KMS-11 (cell line): ENCODE measurements around the gene FYN.

Experiments
- H2AFZ ChIP-seq: fragments of 200-600 bp; sonication (generic); 2 replicates; pipeline ENCODE4 v1.6.1; 2016; ENCODE audit warnings: antibody characterized with exemption, mixed run types, low read depth
- H3K27ac ChIP-seq: fragments of 200-600 bp; sonication (generic); 2 replicates; pipeline ENCODE4 v1.6.1; 2016; ENCODE audit warnings: mild to moderate bottlenecking, mixed run types
- H3K27me3 ChIP-seq: fragments of 200-600 bp; sonication (generic); 2 replicates; pipeline ENCODE4 v1.6.1; 2017; ENCODE audit warnings: mild to moderate bottlenecking, low read depth, mixed run types, moderate library complexity; ENCODE audit not compliant: insufficient read depth
- H3K36me3 ChIP-seq: fragments of 200-600 bp; sonication (generic); 2 replicates; pipeline ENCODE4 v1.6.1; 2017; ENCODE audit warnings: mild to moderate bottlenecking, mixed run types; ENCODE audit not compliant: insufficient read depth
- H3K4me1 ChIP-seq: fragments of 200-600 bp; sonication (generic); 2 replicates; pipeline ENCODE4 v1.6.1; 2016; ENCODE audit warnings: mild to moderate bottlenecking, low read depth, mixed run types; ENCODE audit not compliant: poor library complexity, severe bottlenecking
- H3K4me2 ChIP-seq: fragments of 200-600 bp; sonication (generic); 2 replicates; pipeline ENCODE4 v1.7.0; 2016; ENCODE audit warnings: mild to moderate bottlenecking, mixed run types
- H3K4me3 ChIP-seq: fragments of 200-600 bp; sonication (generic); IDR thresholded peaks from 2 replicates; pipeline ENCODE4 v1.6.1; 2017; ENCODE audit warnings: low read depth, low read length, mixed read lengths; ENCODE audit not compliant: insufficient read depth
- H3K79me2 ChIP-seq: fragments of 200-600 bp; sonication (generic); 2 replicates; pipeline ENCODE4 v1.6.1; 2016; ENCODE audit warnings: low read depth, mixed run types; ENCODE audit not compliant: insufficient read depth
- H3K9ac ChIP-seq: fragments of 200-600 bp; sonication (generic); 2 replicates; pipeline ENCODE4 v1.6.1; 2016; ENCODE audit warnings: mild to moderate bottlenecking, mixed run types
- H4K20me1 ChIP-seq: fragments of 200-600 bp; sonication (generic); 2 replicates; pipeline ENCODE4 v1.6.1; 2016; ENCODE audit warnings: mild to moderate bottlenecking, mixed run types; ENCODE audit not compliant: insufficient read depth
- CTCF ChIP-seq: fragments of 200-600 bp; sonication (generic); conservative IDR thresholded peaks from 2 replicates; pipeline ENCODE4 v1.6.1; 2017; ENCODE audit warnings: low read depth, mild to moderate bottlenecking, antibody characterized with exemption, low read length, moderate library complexity, mixed read lengths

Gene FYN

DNA sequence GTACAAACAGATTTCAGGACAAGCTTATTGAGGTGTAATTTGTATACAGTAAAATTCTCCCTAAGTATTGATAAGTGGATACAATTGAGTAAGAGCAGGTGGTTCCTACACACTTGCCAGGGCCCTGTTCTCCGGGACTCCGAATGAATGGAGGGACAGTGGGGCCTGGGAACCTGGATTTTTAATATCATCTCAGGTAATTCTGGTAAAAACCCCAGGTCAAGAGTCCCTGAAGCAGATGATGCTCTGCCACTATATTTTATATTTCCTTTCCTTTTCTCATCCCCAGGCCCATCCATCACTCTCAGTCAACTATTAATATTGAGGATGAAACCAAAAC, 104.9 kb downstream of the FYN start:
- Histone ChIP-seq H3K79me2 (no peaks in the 10 kb centered on the region), H3K4me1 (peaks cover 70% of the 10 kb centered on the region), H3K4me3 (no peak overlapping the region), H3K27ac (peak overlapping the region; percentile 74), H3K27me3 (no peaks in the 10 kb centered on the region), H4K20me1 (no peaks in the 10 kb centered on the region), H3K4me2 (peak overlapping the region; percentile 69; the same call in 1 of the 2 replicates), H3K9ac (no peak overlapping the region), H2AFZ (no peak overlapping the region), H3K36me3 (no peaks in the 10 kb centered on the region)
- TF ChIP-seq CTCF: no peak

- H3K27ac ChIP-seq: no peak overlapping the region
- H3K9ac ChIP-seq: no peak overlapping the region
- no peak for TF ChIP-seq CTCF
- H3K79me2 ChIP-seq: no peaks in the 10 kb centered on the region
- no peaks in the 10 kb centered on the region for H3K36me3 ChIP-seq
- no peaks in the 10 kb centered on the region for H4K20me1 ChIP-seq
- H3K4me3 ChIP-seq: no peak overlapping the region
- H3K4me1 ChIP-seq: peaks cover 70% of the 10 kb centered on the region
- H3K27me3 ChIP-seq: no peaks in the 10 kb centered on the region
- H2AFZ ChIP-seq: no peak overlapping the region
- H3K4me2 ChIP-seq: peak overlapping the region; percentile 69; the same call in 1 of the 2 replicates
These were observed 105.4 kb downstream of the FYN start for GRCh38 chr6:111767752-111768430.

DNA sequence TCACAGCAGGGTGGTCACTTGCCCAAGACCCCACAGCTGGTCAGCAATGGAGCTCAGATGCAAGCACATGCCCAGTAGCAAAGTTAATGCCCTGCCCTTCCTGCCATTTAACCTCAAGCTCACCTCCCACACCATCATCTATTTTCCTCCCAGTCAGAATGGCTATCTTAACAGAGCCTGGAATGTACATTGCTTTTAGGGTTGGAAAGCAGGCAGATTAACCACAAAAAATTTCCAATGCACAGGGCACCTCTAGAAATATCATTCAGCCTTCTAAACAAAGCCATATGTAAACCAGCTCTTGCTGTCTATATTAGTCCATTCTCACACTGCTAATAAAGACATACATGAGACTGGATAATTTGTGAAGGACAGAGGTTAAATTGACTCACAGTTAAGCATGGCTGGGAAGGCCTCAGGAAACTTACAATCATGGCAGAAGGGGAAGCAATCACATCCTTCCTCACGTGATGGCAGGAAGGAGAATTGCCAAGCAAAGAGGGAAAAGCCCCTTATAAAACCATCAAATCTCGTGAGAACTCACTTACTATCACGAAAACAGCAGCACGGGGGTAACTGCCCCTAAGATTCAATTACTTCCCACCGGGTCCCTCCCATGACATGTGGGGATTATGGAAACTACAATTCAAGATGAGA, 106.9 kb downstream of the FYN start:
- Histone ChIP-seq H2AFZ (no peak overlapping the region), H3K9ac (no peak overlapping the region), H4K20me1 (no peaks in the 10 kb centered on the region), H3K27me3 (no peaks in the 10 kb centered on the region), H3K4me2 (no peak overlapping the region), H3K4me1 (peaks cover 66% of the 10 kb centered on the region), H3K36me3 (no peaks in the 10 kb centered on the region), H3K79me2 (no peaks in the 10 kb centered on the region), H3K27ac (no peak overlapping the region), H3K4me3 (no peak overlapping the region)
- no peak for TF ChIP-seq CTCF

DNA sequence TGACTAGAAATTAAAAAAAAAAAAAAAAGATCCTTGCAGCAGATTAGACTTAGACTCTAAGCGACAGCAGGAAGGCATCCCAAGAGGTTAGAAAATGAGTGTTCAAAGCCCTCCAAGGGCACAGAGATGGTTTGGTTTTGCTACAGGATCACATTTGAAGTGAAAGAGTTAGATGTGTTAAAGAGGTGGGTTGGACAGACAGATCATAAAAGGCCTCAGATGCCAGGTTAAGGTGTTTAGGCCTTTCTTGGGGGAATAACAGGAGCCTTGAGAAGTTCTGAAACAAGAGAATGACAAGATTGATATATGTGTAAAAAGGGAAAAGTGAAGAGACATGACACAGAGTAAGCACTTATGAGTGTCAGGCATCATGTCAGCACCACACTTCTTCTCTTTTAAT, 107.5 kb downstream of the FYN start:
- H3K79me2 ChIP-seq: no peaks in the 10 kb centered on the region
- no peaks in the 10 kb centered on the region for H4K20me1 ChIP-seq
- no peak overlapping the region for H3K4me3 ChIP-seq
- H3K27ac ChIP-seq: no peak overlapping the region
- H3K4me1 ChIP-seq: peaks cover 61% of the 10 kb centered on the region
- H3K27me3 ChIP-seq: no peaks in the 10 kb centered on the region
- no peaks in the 10 kb centered on the region for H3K36me3 ChIP-seq
- TF ChIP-seq CTCF: no peak
- no peak overlapping the region for H3K4me2 ChIP-seq
- no peak overlapping the region for H3K9ac ChIP-seq
- no peak overlapping the region for H2AFZ ChIP-seq
